Fibroblast of skin of back (primary cell): Measurements from ENCODE around the gene HOTAIR.

Source experiments
- DNase-seq: peaks from one replicate; pipeline ENCODE4 v3.0.0-alpha.2; 2013

The HOTAIR gene

DNA sequence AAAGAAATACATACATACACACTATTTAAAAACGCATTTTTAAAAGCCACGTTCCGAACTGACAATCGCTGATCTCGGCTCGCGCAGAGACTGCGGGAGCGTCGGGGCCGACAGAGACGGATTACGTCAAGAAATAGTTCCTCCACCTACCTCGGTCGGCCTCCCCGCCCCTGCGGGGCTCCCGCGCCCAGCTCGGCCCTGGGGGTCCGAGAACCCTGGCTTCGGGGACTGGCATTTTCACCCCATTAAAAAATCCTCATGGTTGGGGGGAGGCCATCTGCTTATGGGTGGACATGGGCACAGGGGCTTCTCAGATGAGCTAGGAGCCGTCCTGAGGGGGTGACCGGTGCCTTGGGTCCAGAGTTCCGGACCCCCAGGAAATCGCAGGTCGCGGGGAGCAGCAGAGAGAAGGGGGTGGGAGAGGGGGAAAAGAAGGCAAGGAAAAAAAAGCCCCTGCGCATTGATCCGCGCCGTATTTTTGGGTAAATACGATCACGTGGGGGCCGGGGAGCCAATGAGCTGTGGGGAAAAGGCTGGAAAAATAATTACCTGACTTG lies 24.9 kb upstream of the HOTAIR start:
- no peak for DNase-seq

GRCh38 chr12:53998900-53999236 lies 24.1 kb upstream of the HOTAIR start:
- DNase-seq: no peak

DNA sequence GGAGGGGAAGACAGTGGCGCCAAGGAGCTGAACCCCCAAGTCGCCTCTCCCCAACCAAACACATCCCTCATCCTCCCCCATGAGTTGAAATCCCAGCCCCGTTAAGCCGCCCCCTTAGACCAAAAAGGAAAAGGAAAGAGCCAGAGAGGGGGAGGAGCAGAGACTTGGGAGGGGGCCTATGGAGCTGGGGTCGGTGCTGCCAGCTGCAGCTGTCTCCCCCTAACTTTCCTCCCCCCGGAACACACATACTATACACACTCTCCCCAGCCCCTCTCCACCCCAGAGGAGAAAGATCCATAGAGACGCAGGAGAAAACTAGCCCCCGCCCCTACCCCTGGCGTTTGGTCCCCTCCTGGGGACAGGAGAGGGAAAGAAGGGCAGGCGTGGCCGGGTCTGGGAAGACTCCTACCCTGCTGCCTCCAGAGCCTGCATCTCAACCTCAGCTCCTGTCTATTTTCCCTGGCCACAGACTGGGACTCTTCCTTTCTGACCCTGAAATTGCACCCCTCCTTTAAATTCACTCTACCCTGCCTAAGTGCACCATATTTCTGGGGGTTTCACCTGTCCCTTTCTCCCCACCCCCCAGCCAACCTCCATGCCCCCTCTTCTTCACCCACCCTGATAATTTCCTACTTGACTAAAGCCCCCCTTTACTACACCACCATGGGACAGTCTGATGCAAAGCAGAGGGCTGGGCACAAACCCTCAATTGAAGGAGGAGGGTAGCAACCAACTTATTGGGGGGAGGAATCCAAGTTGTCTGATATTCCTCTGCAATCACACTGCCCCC lies 23.6 kb upstream of the HOTAIR start:
- DNase-seq: no peak

GRCh38 chr12:53997204-53998109 lies 22.7 kb upstream of the HOTAIR start:
- no peak for DNase-seq

DNA sequence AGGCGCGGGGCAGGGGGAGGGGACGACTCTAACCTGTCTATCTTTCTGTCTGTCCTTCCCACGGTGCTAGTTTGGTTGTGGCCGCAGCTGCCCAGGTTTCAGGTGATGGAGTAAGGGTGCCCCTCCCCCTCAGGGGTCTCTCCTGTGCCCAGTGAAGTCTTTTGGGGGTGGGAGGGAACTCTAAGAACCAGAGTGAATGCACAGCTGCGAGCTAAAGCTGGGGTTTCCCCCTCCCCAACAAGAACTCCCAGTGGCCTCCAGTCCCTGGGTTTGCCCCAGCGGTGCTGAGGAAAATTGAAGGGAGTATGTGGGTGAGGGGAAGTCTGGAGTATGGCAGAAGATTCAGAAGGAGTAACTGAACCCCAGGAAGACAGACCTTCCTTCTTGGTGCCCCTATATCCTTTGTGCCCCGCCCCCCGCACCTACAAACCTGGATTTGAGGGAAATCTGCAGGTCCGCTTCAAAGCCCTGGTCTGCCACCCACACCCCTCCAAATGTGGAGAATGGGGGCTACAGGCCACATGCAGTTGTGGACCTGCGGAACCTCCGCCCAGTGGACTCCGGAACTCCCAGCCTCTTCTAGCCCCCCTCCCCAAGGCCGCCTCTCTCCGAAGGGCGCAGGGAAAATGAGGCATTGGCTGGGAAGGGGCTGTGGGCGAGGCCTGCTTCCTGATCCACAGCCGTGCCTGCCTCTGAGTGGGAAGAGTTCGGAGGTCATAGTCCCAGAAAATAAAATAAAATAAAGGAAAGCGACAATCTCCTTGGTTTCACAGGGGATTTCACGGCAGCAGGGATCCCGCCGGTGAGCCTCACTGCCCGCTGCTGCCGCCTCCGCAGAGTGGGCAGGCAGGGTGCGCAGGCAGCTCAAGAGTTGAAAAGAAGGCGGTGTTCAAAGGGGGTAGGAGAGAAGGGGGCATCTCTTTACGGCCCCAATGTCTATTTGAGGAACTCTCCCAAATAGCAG lies 21.8 kb upstream of the HOTAIR start:
- DNase-seq: no peak

DNA sequence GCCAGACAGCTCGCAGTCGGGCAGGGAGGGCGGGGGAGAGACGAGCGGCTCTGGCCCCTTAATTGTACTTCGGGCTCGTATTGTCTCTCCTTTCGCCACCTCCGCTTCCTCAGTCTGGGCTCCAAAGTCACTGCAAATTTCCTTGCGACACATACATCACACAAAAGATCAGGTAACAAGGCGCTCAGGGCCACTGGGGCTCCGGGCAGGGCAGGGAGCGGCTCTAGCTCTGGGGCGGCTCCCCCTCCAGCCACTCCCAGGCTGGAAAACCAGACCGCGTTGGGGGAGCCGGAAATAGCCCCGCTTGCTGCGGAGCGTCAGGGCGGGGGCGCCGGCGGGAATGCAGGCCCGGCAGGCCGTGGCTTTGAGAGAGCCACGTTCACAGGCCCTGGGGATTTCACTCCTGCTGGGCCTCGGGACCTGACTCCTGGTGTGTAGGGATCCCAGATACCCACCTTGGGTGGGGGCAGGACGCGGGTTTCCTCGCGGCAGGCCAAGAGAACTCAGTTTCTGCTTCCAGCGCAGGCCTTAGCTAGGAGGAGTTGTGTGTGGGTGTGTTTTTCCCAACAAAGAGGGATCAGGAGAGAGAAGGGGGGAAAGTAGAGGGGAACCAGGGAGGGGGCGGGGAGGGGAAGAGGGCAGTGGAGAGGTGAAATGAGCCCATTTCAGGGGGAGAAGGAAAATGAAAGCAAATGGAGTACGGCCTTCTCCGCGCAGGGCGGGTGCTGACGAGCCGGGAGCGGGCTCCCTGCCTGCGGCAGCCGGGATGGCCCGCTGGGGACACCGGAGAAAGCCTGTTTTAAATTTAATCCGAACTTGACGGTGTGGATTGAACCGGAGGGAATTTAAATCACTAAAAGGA lies 20.9 kb upstream of the HOTAIR start:
- no peak for DNase-seq

GRCh38 chr12:53995002-53995377 lies 20.2 kb upstream of the HOTAIR start:
- DNase-seq: no peak

DNA sequence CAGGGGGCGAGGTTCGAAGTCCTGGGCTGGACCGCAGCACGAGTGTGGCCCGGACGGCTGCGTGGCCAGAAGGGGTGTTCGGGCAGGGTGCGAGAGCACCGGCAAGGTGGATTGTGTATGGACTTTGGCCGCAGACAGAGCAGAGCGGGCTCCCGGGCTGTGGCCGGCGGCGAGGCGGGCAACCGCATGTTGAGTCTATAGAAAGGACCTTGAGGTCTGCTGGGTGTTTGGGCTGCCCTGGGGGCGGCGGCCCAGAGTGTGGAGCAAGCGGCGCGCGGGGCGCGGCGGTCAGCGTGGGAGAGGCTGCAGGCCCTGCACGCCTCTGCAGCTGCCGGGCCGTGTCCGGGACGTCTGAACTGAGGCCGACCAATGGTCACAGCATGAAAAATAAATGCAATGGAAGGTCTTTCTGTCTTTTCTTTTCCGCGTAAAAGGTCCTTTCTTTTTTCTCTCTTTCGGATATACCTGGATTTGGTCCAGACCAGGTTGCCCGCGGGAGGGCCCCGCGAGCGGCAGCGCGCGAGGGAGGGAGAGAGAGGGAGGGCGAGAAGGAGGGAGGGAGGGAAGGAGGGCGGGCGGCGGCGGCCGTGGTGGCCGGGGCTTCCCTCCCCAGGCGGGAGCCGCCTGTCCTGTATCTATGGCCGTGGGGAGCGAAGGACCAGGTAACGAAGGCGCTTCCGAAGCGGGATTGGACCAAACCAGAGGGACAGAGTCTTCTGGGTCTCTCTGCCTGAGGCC lies 19.7 kb upstream of the HOTAIR start:
- DNase-seq: no peak

- no peak for DNase-seq
Observed at GRCh38 chr12:53994009-53994263, 19.2 kb upstream of the HOTAIR start.

DNA sequence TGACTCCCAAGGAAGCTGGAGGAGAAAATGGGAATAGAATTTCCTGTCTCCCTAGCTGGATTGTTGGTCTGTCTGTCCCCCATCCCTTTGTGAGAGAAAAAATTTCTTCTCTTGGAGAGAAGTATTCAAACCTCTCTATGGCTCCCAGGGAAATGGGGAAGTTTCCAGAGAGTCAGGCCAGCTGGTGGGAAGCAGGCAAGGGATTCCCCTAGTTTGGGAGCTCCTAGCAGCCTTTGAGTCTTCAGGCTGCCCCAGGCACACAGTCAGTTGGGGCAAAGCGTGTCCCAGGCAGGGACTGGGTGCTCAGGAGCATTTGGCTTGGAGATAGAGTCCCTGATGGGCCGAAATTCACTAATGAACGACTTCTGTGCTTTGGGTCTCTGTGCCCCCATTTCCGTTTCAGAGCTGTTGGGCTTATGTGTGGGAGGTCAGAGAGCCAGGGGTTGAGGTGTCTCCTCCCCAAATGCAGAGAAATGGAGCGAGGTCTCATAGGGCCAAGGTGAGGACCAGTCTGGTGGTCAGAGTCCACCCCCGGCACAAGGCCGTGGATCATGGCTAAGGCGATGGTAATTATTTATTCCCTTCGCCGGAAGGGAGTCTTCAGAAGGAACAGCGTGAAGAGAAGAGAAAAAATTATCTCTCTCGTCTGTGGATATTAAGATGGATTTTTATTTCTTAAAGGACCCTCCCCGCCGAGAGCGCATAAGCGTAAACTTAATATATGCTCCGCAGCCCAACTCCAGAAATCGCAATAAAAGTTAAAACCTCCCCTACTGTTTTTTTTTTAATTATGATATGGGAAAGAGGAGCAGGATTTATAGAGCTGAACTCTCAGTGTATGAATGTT lies 18.6 kb upstream of the HOTAIR start:
- no peak for DNase-seq

GRCh38 chr12:53992377-53992889 lies 17.7 kb upstream of the HOTAIR start:
- no peak for DNase-seq

GRCh38 chr12:53991077-53991460 lies 16.3 kb upstream of the HOTAIR start:
- DNase-seq: no peak

- no peak for DNase-seq
Observed at GRCh38 chr12:53990311-53991076, 15.7 kb upstream of the HOTAIR start.

DNA sequence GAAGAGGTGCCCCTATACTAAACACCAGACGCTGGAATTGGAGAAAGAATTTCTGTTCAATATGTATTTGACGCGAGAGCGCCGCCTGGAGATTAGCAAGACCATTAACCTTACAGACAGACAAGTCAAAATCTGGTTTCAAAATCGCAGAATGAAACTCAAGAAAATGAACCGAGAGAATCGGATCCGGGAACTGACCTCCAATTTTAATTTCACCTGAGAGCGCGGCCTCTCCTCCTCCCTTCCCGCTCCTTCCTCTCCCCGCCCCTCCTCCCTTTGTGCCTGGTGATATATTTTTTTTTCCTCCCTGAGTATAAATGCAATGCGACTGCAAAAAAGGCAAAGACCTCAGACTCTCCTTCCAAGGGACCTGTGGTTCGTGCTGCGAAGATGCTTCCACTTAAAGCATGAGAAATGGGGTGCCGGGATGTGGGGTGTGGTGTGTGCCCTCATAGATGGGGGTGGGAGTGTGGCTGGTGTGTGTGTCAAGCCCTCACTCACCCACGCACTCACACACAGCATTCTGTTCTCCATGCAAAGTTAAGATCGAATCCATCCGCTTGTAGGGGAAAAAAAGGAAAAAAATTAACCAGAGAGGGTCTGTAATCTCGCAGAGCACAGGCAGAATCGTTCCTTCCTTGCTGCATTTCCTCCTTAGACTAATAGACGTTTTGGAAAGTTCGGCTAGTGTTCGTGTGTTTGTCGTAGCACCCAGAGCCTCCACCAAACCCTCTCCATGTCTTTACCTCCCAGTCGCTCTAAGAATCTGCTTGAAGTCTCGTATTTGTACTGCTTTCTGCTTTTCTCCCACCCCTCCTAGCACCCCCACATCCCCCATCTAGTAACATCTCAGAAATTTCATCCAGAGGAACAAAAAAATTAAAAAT lies 14.7 kb upstream of the HOTAIR start:
- DNase-seq: no peak

GRCh38 chr12:53988541-53989226 lies 13.9 kb upstream of the HOTAIR start:
- no peak for DNase-seq

GRCh38 chr12:53987787-53988230 lies 13.1 kb upstream of the HOTAIR start:
- no peak for DNase-seq
